ENCODE data around the gene GNPTG.

- TF ChIP-seq CTCF (IDR thresholded peaks at IDR 0.05) (no peak), POLR2A (IDR thresholded peaks at IDR 0.05) (no peak)
Observed at GRCh38 chr16:1355591-1355990, 3.9 kb downstream of the GNPTG start.
